Measurements from ENCODE around the gene EPB41L2.
"Not testable (repeated sequence)": the region's sequence is repeated elsewhere in the genome, so short reads cannot be mapped to it uniquely, and the experiment has no call there.

The EPB41L2 gene

GRCh38 chr6:130922922-130923321 is 140.1 kb downstream of the EPB41L2 start:
- TF ChIP-seq CTCF (IDR thresholded peaks at IDR 0.05; ENCODE audit: insufficient read depth, low read length, poor library complexity, severe bottlenecking) = no peak
- DNase-seq (ENCODE audit: extremely low read depth, insufficient read length) = no peak
- H3K4me3 ChIP-seq (replicated peaks; ENCODE audit: low read depth, low read length) = no peak overlapping the region
- H3K27me3 ChIP-seq (replicated peaks; ENCODE audit: control insufficient read depth, insufficient read depth, low read length) = no peaks in the 10 kb centered on the region
- no peaks in the 10 kb centered on the region for H3K36me3 ChIP-seq (ENCODE audit: control insufficient read depth, insufficient read depth, low read length)

- TF ChIP-seq CTCF (IDR thresholded peaks at IDR 0.05; ENCODE audit: insufficient read depth, low read length, poor library complexity, severe bottlenecking) = no peak
- Histone ChIP-seq H3K27me3 (replicated peaks; ENCODE audit: control insufficient read depth, insufficient read depth, low read length) (no peaks in the 10 kb centered on the region), H3K4me3 (replicated peaks; ENCODE audit: low read depth, low read length) (no peak overlapping the region), H3K36me3 (ENCODE audit: control insufficient read depth, insufficient read depth, low read length) (no peaks in the 10 kb centered on the region)
- DNase-seq (ENCODE audit: extremely low read depth, insufficient read length) = no peak
Observed at GRCh38 chr6:130920969-130921368, 142.1 kb downstream of the EPB41L2 start.

- H3K27me3 ChIP-seq (replicated peaks; ENCODE audit: control insufficient read depth, insufficient read depth, low read length) = no peaks in the 10 kb centered on the region
- no peak for TF ChIP-seq CTCF (IDR thresholded peaks at IDR 0.05; ENCODE audit: insufficient read depth, low read length, poor library complexity, severe bottlenecking)
- H3K4me3 ChIP-seq (replicated peaks; ENCODE audit: low read depth, low read length) = no peak overlapping the region
- no peak for DNase-seq (ENCODE audit: extremely low read depth, insufficient read length)
- H3K36me3 ChIP-seq (ENCODE audit: control insufficient read depth, insufficient read depth, low read length) = no peaks in the 10 kb centered on the region
Observed at GRCh38 chr6:130918171-130918570, 144.9 kb downstream of the EPB41L2 start.

GRCh38 chr6:130915606-130916005 is 147.4 kb downstream of the EPB41L2 start:
- not testable (repeated sequence) for H3K27me3 ChIP-seq (replicated peaks; ENCODE audit: control insufficient read depth, insufficient read depth, low read length); H3K36me3 ChIP-seq (ENCODE audit: control insufficient read depth, insufficient read depth, low read length); DNase-seq (ENCODE audit: extremely low read depth, insufficient read length); H3K4me3 ChIP-seq (replicated peaks; ENCODE audit: low read depth, low read length)

- Histone ChIP-seq H3K36me3 (ENCODE audit: control insufficient read depth, insufficient read depth, low read length) (no peaks in the 10 kb centered on the region), H3K4me3 (replicated peaks; ENCODE audit: low read depth, low read length) (no peak overlapping the region), H3K27me3 (replicated peaks; ENCODE audit: control insufficient read depth, insufficient read depth, low read length) (no peaks in the 10 kb centered on the region)
- no peak for TF ChIP-seq CTCF (IDR thresholded peaks at IDR 0.05; ENCODE audit: insufficient read depth, low read length, poor library complexity, severe bottlenecking)
- DNase-seq (ENCODE audit: extremely low read depth, insufficient read length) = no peak
Observed at GRCh38 chr6:130913120-130913519, 149.9 kb downstream of the EPB41L2 start.

GRCh38 chr6:130912434-130912833 is 150.6 kb downstream of the EPB41L2 start:
- no peak for DNase-seq (ENCODE audit: extremely low read depth, insufficient read length)
- Histone ChIP-seq H3K36me3 (ENCODE audit: control insufficient read depth, insufficient read depth, low read length) (no peaks in the 10 kb centered on the region), H3K27me3 (replicated peaks; ENCODE audit: control insufficient read depth, insufficient read depth, low read length) (no peaks in the 10 kb centered on the region), H3K4me3 (replicated peaks; ENCODE audit: low read depth, low read length) (no peak overlapping the region)
- TF ChIP-seq CTCF (IDR thresholded peaks at IDR 0.05; ENCODE audit: insufficient read depth, low read length, poor library complexity, severe bottlenecking) = no peak

Measured in GM06990 (cell line).